Uterus (tissue), 2 donors: ENCODE data around the gene NAALADL1.

Experiments
- CTCF ChIP-seq, 4 experiments: fragments of 200-600 bp in 2 of 4; fragments of 450-650 bp in 2 of 4; sonication (generic) in 2 of 4; IDR thresholded peaks; one replicate each; pipeline ENCODE4 v1.5.1; 2016 to 2019; ENCODE audit warnings: antibody characterized with exemption in 4 of 4, mild to moderate bottlenecking in 2 of 4, moderate library complexity in 1 of 4
- POLR2A ChIP-seq, 2 donors: fragments of 450-650 bp; IDR thresholded peaks; one replicate each; pipeline ENCODE4 v1.6.1; 2016; ENCODE audit warnings: antibody characterized with exemption in 2 of 2, mild to moderate bottlenecking in 1 of 2, moderate library complexity in 1 of 2

GRCh38 chr11:65087216-65087615, 28.9 kb upstream of the NAALADL1 start:
- no peak for TF ChIP-seq CTCF (IDR thresholded peaks at IDR 0.05)
- TF ChIP-seq POLR2A (IDR thresholded peaks at IDR 0.05) = no peak
